Endothelial cell of umbilical vein (primary cell): ENCODE results near the gene MED15.

Experiments used
- CTCF ChIP-seq, 2 donors: IDR thresholded peaks; 1 replicate in 1 of 2; 2 replicates in 1 of 2; pipeline ENCODE4 v1.5.1; 2011; ENCODE audit warnings: low read length in 2 of 2, mild to moderate bottlenecking in 2 of 2, moderate library complexity in 2 of 2, control low read depth in 1 of 2, inconsistent platforms in 1 of 2, low read depth in 1 of 2; ENCODE audit not compliant: insufficient read depth in 1 of 2; ENCODE audit errors: extremely low read depth in 1 of 2
- EZH2 ChIP-seq: IDR thresholded peaks from 2 replicates; pipeline ENCODE4 v1.6.1; 2012; ENCODE audit warnings: borderline replicate concordance, low read depth, mild to moderate bottlenecking, moderate library complexity, low read length, inconsistent platforms; ENCODE audit not compliant: severe bottlenecking
- GATA2 ChIP-seq: IDR thresholded peaks from 2 replicates; pipeline ENCODE4 v1.7.0; 2011; ENCODE audit warnings: low read depth, mild to moderate bottlenecking, moderate library complexity, mixed read lengths, low read length; ENCODE audit not compliant: insufficient read length, insufficient read depth
- JUN ChIP-seq: IDR thresholded peaks from 2 replicates; pipeline ENCODE4 v1.6.1; 2011; ENCODE audit warnings: borderline replicate concordance, low read depth; ENCODE audit not compliant: insufficient read length, insufficient read depth
- MAX ChIP-seq: IDR thresholded peaks from 2 replicates; pipeline ENCODE4 v1.6.1; 2011; ENCODE audit not compliant: insufficient read depth, insufficient read length
- MYC ChIP-seq: IDR thresholded peaks from one replicate; pipeline ENCODE4 v1.6.1; 2011; ENCODE audit warnings: mild to moderate bottlenecking, low read depth, low read length
- POLR2A ChIP-seq: IDR thresholded peaks from 2 replicates; pipeline ENCODE4 v1.6.1; 2012; ENCODE audit warnings: low read depth, mild to moderate bottlenecking, control low read depth, low read length
- POLR2AphosphoS5 ChIP-seq: IDR thresholded peaks from 2 replicates; pipeline ENCODE4 v1.6.1; 2012; ENCODE audit warnings: low read depth, mild to moderate bottlenecking, control low read depth, low read length, moderate library complexity; ENCODE audit not compliant: insufficient read depth

GRCh38 chr22:20588092-20588842 lies 80.9 kb downstream of the MED15 start:
- TF ChIP-seq EZH2 (no peak), CTCF (IDR thresholded peaks at IDR 0.05; ENCODE audit: extremely low read depth in 1 of 2, insufficient read depth in 1 of 2, low read depth in 1 of 2, low read length in 2 of 2) (no peak), POLR2AphosphoS5 (no peak), POLR2A (no peak), MAX (no peak), JUN (no peak), MYC (no peak), GATA2 (no peak)
